22Rv1 (cell line): Measurements from ENCODE around the gene DPP3.

Source experiments
- ZFX ChIP-seq: fragments of 450-650 bp; IDR thresholded peaks from 2 replicates; pipeline ENCODE4 v1.6.1; 2017; ENCODE audit warnings: antibody characterized with exemption, borderline replicate concordance
- TF ChIP-seq, protein P1 (sequence below): fragments of 450-650 bp; IDR thresholded peaks from 2 replicates; pipeline ENCODE4 v1.5.1; 2017; ENCODE audit warnings: mild to moderate bottlenecking

DNA sequence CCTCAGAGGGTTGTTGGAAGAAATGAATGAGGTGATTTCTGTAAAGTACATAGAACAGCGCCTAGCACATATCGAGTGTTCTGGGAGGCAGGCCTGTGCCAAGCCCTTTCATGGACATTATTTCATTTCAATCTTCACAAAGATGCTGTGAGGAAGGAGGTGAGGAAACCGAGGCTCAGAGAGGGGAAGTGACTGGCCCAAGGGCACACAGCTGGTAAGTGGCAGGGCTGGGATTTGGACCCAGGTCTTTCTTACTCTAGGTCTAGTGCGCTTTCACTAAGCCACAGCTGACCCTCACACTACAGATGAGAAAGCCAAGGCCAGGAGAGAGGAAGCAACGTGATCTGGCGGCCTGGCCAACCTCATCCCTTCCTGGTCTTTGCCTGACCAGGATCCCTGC lies 11.5 kb upstream of the DPP3 start:
- TF ChIP-seq, protein P1, sequence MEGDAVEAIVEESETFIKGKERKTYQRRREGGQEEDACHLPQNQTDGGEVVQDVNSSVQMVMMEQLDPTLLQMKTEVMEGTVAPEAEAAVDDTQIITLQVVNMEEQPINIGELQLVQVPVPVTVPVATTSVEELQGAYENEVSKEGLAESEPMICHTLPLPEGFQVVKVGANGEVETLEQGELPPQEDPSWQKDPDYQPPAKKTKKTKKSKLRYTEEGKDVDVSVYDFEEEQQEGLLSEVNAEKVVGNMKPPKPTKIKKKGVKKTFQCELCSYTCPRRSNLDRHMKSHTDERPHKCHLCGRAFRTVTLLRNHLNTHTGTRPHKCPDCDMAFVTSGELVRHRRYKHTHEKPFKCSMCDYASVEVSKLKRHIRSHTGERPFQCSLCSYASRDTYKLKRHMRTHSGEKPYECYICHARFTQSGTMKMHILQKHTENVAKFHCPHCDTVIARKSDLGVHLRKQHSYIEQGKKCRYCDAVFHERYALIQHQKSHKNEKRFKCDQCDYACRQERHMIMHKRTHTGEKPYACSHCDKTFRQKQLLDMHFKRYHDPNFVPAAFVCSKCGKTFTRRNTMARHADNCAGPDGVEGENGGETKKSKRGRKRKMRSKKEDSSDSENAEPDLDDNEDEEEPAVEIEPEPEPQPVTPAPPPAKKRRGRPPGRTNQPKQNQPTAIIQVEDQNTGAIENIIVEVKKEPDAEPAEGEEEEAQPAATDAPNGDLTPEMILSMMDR, result no peak
- TF ChIP-seq ZFX, result no peak
